PC-9 (cell line): ENCODE measurements around the gene INTS11. TPM values are rescaled to one million over a fixed set of nuclear protein-coding genes. Genes with fewer than 3 reads are reported as not detected.
A peak's percentile ranks its signal among the peaks of the same experiment; 100 is the strongest.

Experiments used
- BruUV-seq: library from RNA; stranded (reverse); fragments of 400-500 nt; replicated peaks from 2 replicates; lab custom pipeline; 2021; lab: Mats Ljungman, UMichigan
- CTCF ChIA-PET: fragments of 300-600 bp; sonication (Branson Sonifier 250); formaldehyde crosslinking; loops from one replicate; lab custom pipeline; 2022; ENCODE audit warnings: antibody characterized with exemption; lab: Charles Lee
- POLR2A ChIA-PET: fragments of 300-600 bp; sonication (Branson Sonifier 250); formaldehyde crosslinking; loops from one replicate; lab custom pipeline; 2022; ENCODE audit warnings: antibody characterized with exemption; ENCODE audit not compliant: unreplicated experiment; lab: Charles Lee
- DNase-seq, 2 experiments: peaks; one replicate each; pipeline versions ENCODE4 v3.0.0 to v3.0.0-alpha.2; 2015 to 2022; ENCODE audit warnings: mixed read lengths in 1 of 2
- H2AFZ ChIP-seq: fragments of 200-600 bp; sonication (generic); 2 replicates; pipeline ENCODE4 v1.8.1; 2017; ENCODE audit warnings: antibody characterized with exemption
- H3F3A ChIP-seq: fragments of 200-600 bp; sonication (generic); 2 replicates; pipeline ENCODE4 v1.8.1; 2017; ENCODE audit warnings: antibody characterized with exemption, mild to moderate bottlenecking, low read depth; ENCODE audit not compliant: insufficient read depth
- H3K27ac ChIP-seq: fragments of 200-600 bp; sonication (generic); 2 replicates; pipeline ENCODE4 v1.6.1; 2016; ENCODE audit warnings: mixed run types
- H3K27me3 ChIP-seq: fragments of 200-600 bp; sonication (generic); 2 replicates; pipeline ENCODE4 v1.6.1; 2016; ENCODE audit warnings: low read depth, mixed run types; ENCODE audit not compliant: insufficient read depth
- H3K36me3 ChIP-seq: fragments of 200-600 bp; sonication (generic); 2 replicates; pipeline ENCODE4 v1.6.1; 2016; ENCODE audit warnings: low read depth, mixed run types
- H3K4me1 ChIP-seq: fragments of 200-600 bp; sonication (generic); replicated peaks from 2 replicates; pipeline ENCODE4 v1.6.1; 2016; ENCODE audit warnings: mixed run types; ENCODE audit not compliant: insufficient read depth
- H3K4me2 ChIP-seq: fragments of 200-600 bp; sonication (generic); 2 replicates; pipeline ENCODE4 v1.6.1; 2017; ENCODE audit warnings: mixed run types
- H3K4me3 ChIP-seq: fragments of 200-600 bp; sonication (generic); 2 replicates; pipeline ENCODE4 v1.6.1; 2016; ENCODE audit warnings: mixed run types
- H3K79me2 ChIP-seq: fragments of 200-600 bp; sonication (generic); 2 replicates; pipeline ENCODE4 v1.6.1; 2017; ENCODE audit warnings: low read depth, mixed run types
- H3K9me2 ChIP-seq: fragments of 200-600 bp; sonication (generic); 2 replicates; pipeline ENCODE4 v1.8.1; 2017; ENCODE audit warnings: mild to moderate bottlenecking; ENCODE audit not compliant: insufficient read depth
- H3K9me3 ChIP-seq: fragments of 200-600 bp; sonication (generic); 2 replicates; pipeline ENCODE4 v1.8.1; 2016; ENCODE audit warnings: low read depth; ENCODE audit not compliant: insufficient read depth
- H4K20me1 ChIP-seq: fragments of 200-600 bp; sonication (generic); 2 replicates; pipeline ENCODE4 v1.8.1; 2017; ENCODE audit not compliant: insufficient read depth
- EZH2 ChIP-seq: fragments of 200-600 bp; sonication (generic); IDR thresholded peaks from 2 replicates; pipeline ENCODE4 v1.8.0; 2017; ENCODE audit warnings: antibody characterized with exemption, low read depth
- intact Hi-C: fragments of 100-400 bp; cut with micrococcal nuclease; formaldehyde crosslinking; loops from one replicate; pipeline ENCODE4 v1.10.0; 2022; ENCODE audit not compliant: unreplicated experiment
- total RNA-seq: library from RNA; stranded (reverse); gene quantifications from 2 replicates; pipeline ENCODE4 v1.2.3, GENCODE V29; 2021
- TF ChIP-seq, protein P1 (sequence below): fragments of 200-600 bp; sonication (generic); conservative IDR thresholded peaks from 2 replicates; pipeline ENCODE4 v1.6.1; 2017; ENCODE audit warnings: mixed run types, antibody characterized with exemption, mild to moderate bottlenecking, moderate library complexity

Gene INTS11
- total RNA-seq, 1 experiment from 2014 or later: 130 TPM

DNA sequence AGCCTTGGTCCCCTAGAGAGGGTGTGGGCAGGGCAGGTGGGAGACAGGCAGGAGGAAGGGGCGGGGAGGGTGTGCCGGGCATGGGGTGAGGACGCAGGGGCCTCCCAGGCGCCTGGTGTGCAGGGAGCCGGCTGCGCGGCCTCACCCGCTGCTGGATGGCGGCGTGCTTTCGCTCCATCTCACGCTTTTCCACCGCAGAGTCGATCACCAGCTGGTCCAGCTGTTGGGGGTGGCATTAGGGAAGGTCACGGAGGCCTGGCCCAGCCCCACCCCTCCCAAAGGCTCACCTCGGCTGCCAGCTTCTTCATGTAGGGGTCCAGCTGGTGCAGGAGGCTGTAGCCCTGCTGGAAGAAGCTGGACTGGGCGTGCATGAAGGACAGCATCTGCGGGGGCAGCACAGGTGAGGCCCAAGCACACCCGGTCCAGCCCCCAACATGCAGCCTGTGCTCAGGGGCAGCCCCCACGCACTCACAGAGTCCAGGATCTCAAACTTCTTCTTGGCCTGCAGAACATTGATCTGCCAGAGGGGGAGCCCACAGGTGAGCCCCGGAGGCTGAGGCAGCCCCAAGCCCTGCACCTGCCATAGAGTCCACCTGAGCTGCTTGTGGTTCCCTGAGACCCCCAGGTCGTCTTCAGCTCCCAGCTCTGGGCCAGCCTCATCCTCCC is 24.6 kb downstream of the INTS11 start:
- Histone ChIP-seq H3F3A (peaks cover 5% of the 10 kb centered on the region; the same call in 1 of the 2 replicates), H3K27ac (no peak overlapping the region), H3K79me2 (no peaks in the 10 kb centered on the region), H3K27me3 (no peaks in the 10 kb centered on the region), H3K4me1 (peaks cover 4% of the 10 kb centered on the region), H2AFZ (no peak overlapping the region), H3K9me2 (no peaks in the 10 kb centered on the region), H4K20me1 (peaks cover 4% of the 10 kb centered on the region; the same call in 1 of the 2 replicates), H3K4me3 (no peak overlapping the region), H3K36me3 (no peaks in the 10 kb centered on the region), H3K4me2 (no peak overlapping the region), H3K9me3 (no peaks in the 10 kb centered on the region)
- no peak for DNase-seq
- CTCF ChIA-PET: no interaction called here
- POLR2A ChIA-PET: no interaction called here
- no TSS peak for BruUV-seq
- TF ChIP-seq, protein P1, sequence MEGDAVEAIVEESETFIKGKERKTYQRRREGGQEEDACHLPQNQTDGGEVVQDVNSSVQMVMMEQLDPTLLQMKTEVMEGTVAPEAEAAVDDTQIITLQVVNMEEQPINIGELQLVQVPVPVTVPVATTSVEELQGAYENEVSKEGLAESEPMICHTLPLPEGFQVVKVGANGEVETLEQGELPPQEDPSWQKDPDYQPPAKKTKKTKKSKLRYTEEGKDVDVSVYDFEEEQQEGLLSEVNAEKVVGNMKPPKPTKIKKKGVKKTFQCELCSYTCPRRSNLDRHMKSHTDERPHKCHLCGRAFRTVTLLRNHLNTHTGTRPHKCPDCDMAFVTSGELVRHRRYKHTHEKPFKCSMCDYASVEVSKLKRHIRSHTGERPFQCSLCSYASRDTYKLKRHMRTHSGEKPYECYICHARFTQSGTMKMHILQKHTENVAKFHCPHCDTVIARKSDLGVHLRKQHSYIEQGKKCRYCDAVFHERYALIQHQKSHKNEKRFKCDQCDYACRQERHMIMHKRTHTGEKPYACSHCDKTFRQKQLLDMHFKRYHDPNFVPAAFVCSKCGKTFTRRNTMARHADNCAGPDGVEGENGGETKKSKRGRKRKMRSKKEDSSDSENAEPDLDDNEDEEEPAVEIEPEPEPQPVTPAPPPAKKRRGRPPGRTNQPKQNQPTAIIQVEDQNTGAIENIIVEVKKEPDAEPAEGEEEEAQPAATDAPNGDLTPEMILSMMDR: peak; percentile 62
- no peak for TF ChIP-seq EZH2
- intact Hi-C loops: loop anchor here (10.0 kb wide), 2 partner anchors 205 to 295 kb away; partner anchors contain the start of gene HES4

GRCh38 chr1:1298861-1299685 is 25.4 kb downstream of the INTS11 start:
- no peaks in the 10 kb centered on the region; the same call in 1 of the 2 replicates for H4K20me1 ChIP-seq
- POLR2A ChIA-PET: no interaction called here
- H3K4me2 ChIP-seq: no peak overlapping the region
- H3K9me2 ChIP-seq: no peaks in the 10 kb centered on the region
- no peaks in the 10 kb centered on the region for H3K36me3 ChIP-seq
- intact Hi-C loops: no loop called here
- H3F3A ChIP-seq: no peaks in the 10 kb centered on the region
- no peak overlapping the region for H2AFZ ChIP-seq
- CTCF ChIA-PET: interaction anchor here (0.6 kb wide), 1 partner anchor 9 kb away, joined by 3 read pairs; no protein-coding TSS in a partner anchor
- H3K27ac ChIP-seq: no peak overlapping the region
- H3K4me1 ChIP-seq: no peaks in the 10 kb centered on the region
- BruUV-seq: no TSS peak
- no peak for TF ChIP-seq EZH2
- TF ChIP-seq, protein P1: no peak
- no peaks in the 10 kb centered on the region for H3K9me3 ChIP-seq
- no peaks in the 10 kb centered on the region for H3K27me3 ChIP-seq
- no peaks in the 10 kb centered on the region for H3K79me2 ChIP-seq
- no peak overlapping the region for H3K4me3 ChIP-seq
- no peak for DNase-seq

- Histone ChIP-seq H3K27ac (no peak overlapping the region), H3K9me3 (no peaks in the 10 kb centered on the region), H4K20me1 (no peaks in the 10 kb centered on the region; the same call in 1 of the 2 replicates), H3K9me2 (no peaks in the 10 kb centered on the region), H3F3A (no peaks in the 10 kb centered on the region), H3K79me2 (no peaks in the 10 kb centered on the region), H2AFZ (no peak overlapping the region), H3K4me2 (no peak overlapping the region), H3K4me3 (no peak overlapping the region), H3K4me1 (no peaks in the 10 kb centered on the region), H3K36me3 (no peaks in the 10 kb centered on the region), H3K27me3 (no peaks in the 10 kb centered on the region)
- TF ChIP-seq, protein P1: no peak
- TF ChIP-seq EZH2: no peak
- no TSS peak for BruUV-seq
- no peak for DNase-seq
- intact Hi-C loops: no loop called here
- POLR2A ChIA-PET: no interaction called here
- CTCF ChIA-PET: no interaction called here
These were observed 26.5 kb downstream of the INTS11 start for GRCh38 chr1:1297802-1298424.
